NCI-H526 treated with DMSO at 0.1 percent for 48 hours (cell line): Measurements from ENCODE around the gene NME2.

Experiments used
- DNase-seq: peaks from one replicate; lab custom pipeline; 2025; lab: John Stamatoyannopoulos, UW

The NME2 gene

GRCh38 chr17:51203838-51204237, 37.6 kb downstream of the NME2 start:
- DNase-seq, result no peak

- DNase-seq, result no peak
Observed at GRCh38 chr17:51214920-51215319, 48.7 kb downstream of the NME2 start.

GRCh38 chr17:51217946-51218345, 51.7 kb downstream of the NME2 start:
- DNase-seq, result no peak

- no peak for DNase-seq
Observed at GRCh38 chr17:51221322-51221721, 55.1 kb downstream of the NME2 start.
